Measurements from ENCODE around the gene OFD1. TPM values are rescaled to one million over a fixed set of nuclear protein-coding genes. Genes with fewer than 3 reads are reported as not detected.

Gene OFD1
- 15.3 TPM for polyA plus RNA-seq (2013, experiment 1 of 2; ENCODE audit: insufficient read length)
- 15.7 TPM for polyA plus RNA-seq (2013, experiment 2 of 2; ENCODE audit: insufficient read length)

GRCh38 chrX:13734278-13735172 lies at the start of gene OFD1, which contains the start of gene TRAPPC2:
Gene OFD1, plus strand, starts transcription at chrX:13734748. Its CDS starts 324 bp downstream, at chrX:13735072.
Gene TRAPPC2, minus strand, starts transcription at chrX:13734620. Its CDS starts 14,657 bp downstream, at chrX:13719963.
- peak; percentile 95 for DNase-seq

GRCh38 chrX:13685126-13685763 lies 49.3 kb upstream of the OFD1 start:
- DNase-seq, result no peak

- DNase-seq, result no peak
Observed at GRCh38 chrX:13687203-13687602, 47.3 kb upstream of the OFD1 start.

GRCh38 chrX:13688384-13688957 lies 46.1 kb upstream of the OFD1 start:
- no peak for DNase-seq

- peak; percentile 75 for DNase-seq
Observed at GRCh38 chrX:13688958-13689740, 45.4 kb upstream of the OFD1 start, which contains the start of gene RAB9A. Gene RAB9A, plus strand, starts transcription at chrX:13689128. Its CDS starts 19,619 bp downstream, at chrX:13708747.

- DNase-seq, result no peak
Observed at GRCh38 chrX:13689741-13690211, 44.8 kb upstream of the OFD1 start.

GRCh38 chrX:13690836-13691235 lies 43.7 kb upstream of the OFD1 start:
- no peak for DNase-seq

- DNase-seq, result no peak
Observed at GRCh38 chrX:13691841-13692371, 42.6 kb upstream of the OFD1 start.

- DNase-seq, result no peak
Observed at GRCh38 chrX:13692771-13693231, 41.7 kb upstream of the OFD1 start.

GRCh38 chrX:13693341-13693961 lies 41.1 kb upstream of the OFD1 start:
- DNase-seq, result no peak

- DNase-seq, result no peak
Observed at GRCh38 chrX:13694359-13694758, 40.2 kb upstream of the OFD1 start.

- no peak for DNase-seq
Observed at GRCh38 chrX:13694983-13695382, 39.6 kb upstream of the OFD1 start.

GRCh38 chrX:13695601-13696115 lies 38.9 kb upstream of the OFD1 start:
- DNase-seq, result no peak

GRCh38 chrX:13697455-13697854 lies 37.1 kb upstream of the OFD1 start:
- no peak for DNase-seq

- no peak for DNase-seq
Observed at GRCh38 chrX:13697976-13698375, 36.6 kb upstream of the OFD1 start.

- DNase-seq, result no peak
Observed at GRCh38 chrX:13698432-13698831, 36.1 kb upstream of the OFD1 start.

- DNase-seq, result no peak
Observed at GRCh38 chrX:13699183-13699826, 35.2 kb upstream of the OFD1 start.

- DNase-seq, result no peak
Observed at GRCh38 chrX:13700380-13700779, 34.2 kb upstream of the OFD1 start.

GRCh38 chrX:13702111-13702789 lies 32.3 kb upstream of the OFD1 start:
- no peak for DNase-seq

GRCh38 chrX:13703135-13703534 lies 31.4 kb upstream of the OFD1 start:
- no peak for DNase-seq
